Transverse colon (tissue), 4 donors: ENCODE measurements around the gene WLS.

Experiments
- POLR2A ChIP-seq: fragments of 450-650 bp; IDR thresholded peaks from one replicate; pipeline ENCODE4 v1.6.1; 2016; ENCODE audit warnings: antibody characterized with exemption, mild to moderate bottlenecking, moderate library complexity
- POLR2AphosphoS5 ChIP-seq, 3 donors: sonication (generic); formaldehyde crosslinking; IDR thresholded peaks; one replicate each; pipeline ENCODE4 v1.6.1; 2016; ENCODE audit warnings: antibody characterized with exemption in 3 of 3
- TF ChIP-seq, protein P1 (sequence below), 5 experiments: fragments of 200-600 bp in 3 of 5; fragments of 450-650 bp in 2 of 5; sonication (generic) in 3 of 5; IDR thresholded peaks; 1 replicate in 2 of 5; 2 replicates in 3 of 5; pipeline ENCODE4 v1.5.1; 2016 to 2017; ENCODE audit warnings: antibody characterized with exemption in 5 of 5, inconsistent platforms in 3 of 5, mild to moderate bottlenecking in 2 of 5, moderate library complexity in 1 of 5

DNA sequence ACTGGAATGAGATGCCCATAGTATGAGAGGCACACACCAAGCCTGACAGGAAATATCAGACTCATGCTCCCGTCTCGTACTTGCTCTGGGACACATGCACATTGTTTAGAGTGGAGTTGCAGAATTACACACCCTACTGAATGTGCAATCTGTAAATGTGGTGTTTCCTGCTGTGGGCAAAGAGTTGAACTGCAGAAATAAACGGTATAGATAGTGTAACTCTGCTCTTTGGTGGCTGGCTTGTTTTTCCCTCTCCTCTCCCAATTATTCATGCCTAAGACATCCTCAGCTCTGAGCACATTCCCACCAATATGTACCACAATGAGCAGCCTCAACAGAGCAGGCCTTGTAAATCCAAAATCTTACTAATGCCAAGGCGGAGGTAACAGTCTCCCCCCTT, 91.8 kb downstream of the WLS start:
- TF ChIP-seq, protein P1, sequence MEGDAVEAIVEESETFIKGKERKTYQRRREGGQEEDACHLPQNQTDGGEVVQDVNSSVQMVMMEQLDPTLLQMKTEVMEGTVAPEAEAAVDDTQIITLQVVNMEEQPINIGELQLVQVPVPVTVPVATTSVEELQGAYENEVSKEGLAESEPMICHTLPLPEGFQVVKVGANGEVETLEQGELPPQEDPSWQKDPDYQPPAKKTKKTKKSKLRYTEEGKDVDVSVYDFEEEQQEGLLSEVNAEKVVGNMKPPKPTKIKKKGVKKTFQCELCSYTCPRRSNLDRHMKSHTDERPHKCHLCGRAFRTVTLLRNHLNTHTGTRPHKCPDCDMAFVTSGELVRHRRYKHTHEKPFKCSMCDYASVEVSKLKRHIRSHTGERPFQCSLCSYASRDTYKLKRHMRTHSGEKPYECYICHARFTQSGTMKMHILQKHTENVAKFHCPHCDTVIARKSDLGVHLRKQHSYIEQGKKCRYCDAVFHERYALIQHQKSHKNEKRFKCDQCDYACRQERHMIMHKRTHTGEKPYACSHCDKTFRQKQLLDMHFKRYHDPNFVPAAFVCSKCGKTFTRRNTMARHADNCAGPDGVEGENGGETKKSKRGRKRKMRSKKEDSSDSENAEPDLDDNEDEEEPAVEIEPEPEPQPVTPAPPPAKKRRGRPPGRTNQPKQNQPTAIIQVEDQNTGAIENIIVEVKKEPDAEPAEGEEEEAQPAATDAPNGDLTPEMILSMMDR (IDR thresholded peaks at IDR 0.05), result no peak
- TF ChIP-seq POLR2A (no peak), POLR2AphosphoS5 (IDR thresholded peaks at IDR 0.05) (no peak)
